A172 (cell line): ENCODE results near the gene P4HB. TPM values are rescaled to one million over a fixed set of nuclear protein-coding genes. Genes with fewer than 3 reads are reported as not detected.

Source experiments
- DNase-seq: peaks from one replicate; pipeline ENCODE4 v3.0.0-alpha.2; 2015; ENCODE audit warnings: low spot score
- total RNA-seq: library from RNA; depleted of rRNA; stranded (reverse); fragments of >200 nt; shearing (Covaris generic); gene quantifications from 2 replicates; pipeline ENCODE4 v1.2.3, GENCODE V29; 2014

The P4HB gene
- total RNA-seq, 1 experiment from 2014 or later = 1,091 TPM

- peak; percentile 81 for DNase-seq
Measured at GRCh38 chr17:81868674-81869220, 8.4 kb upstream of the P4HB start.

GRCh38 chr17:81867991-81868673 is 7.8 kb upstream of the P4HB start:
- DNase-seq = no peak

GRCh38 chr17:81867170-81867990 is 7.0 kb upstream of the P4HB start:
- DNase-seq = peak; percentile 48

GRCh38 chr17:81866440-81867169 is 6.3 kb upstream of the P4HB start:
- no peak for DNase-seq

GRCh38 chr17:81865733-81866439 is 5.6 kb upstream of the P4HB start:
- DNase-seq = no peak

GRCh38 chr17:81865358-81865732 is 5.0 kb upstream of the P4HB start:
- no peak for DNase-seq

- no peak for DNase-seq
Measured at GRCh38 chr17:81863833-81864768, 3.8 kb upstream of the P4HB start.

- no peak for DNase-seq
Measured at GRCh38 chr17:81863123-81863675, 2.9 kb upstream of the P4HB start.

GRCh38 chr17:81860756-81861568 is 627 bp upstream of the P4HB start:
- DNase-seq = peak; percentile 100

- DNase-seq = no peak
Measured at GRCh38 chr17:81858967-81859905, 1.1 kb downstream of the P4HB start.

GRCh38 chr17:81858170-81858966 is 2.0 kb downstream of the P4HB start:
- no peak for DNase-seq

- no peak for DNase-seq
Measured at GRCh38 chr17:81854974-81855774, 5.2 kb downstream of the P4HB start.

GRCh38 chr17:81852237-81852636 is 8.1 kb downstream of the P4HB start:
- DNase-seq = no peak

- no peak for DNase-seq
Measured at GRCh38 chr17:81851423-81851822, 8.9 kb downstream of the P4HB start.

GRCh38 chr17:81849457-81849856 is 10.9 kb downstream of the P4HB start:
- no peak for DNase-seq
